Uterus (tissue), 2 donors: ENCODE measurements around the gene PHLPP1.

Experiments used
- CTCF ChIP-seq, 4 experiments: fragments of 200-600 bp in 2 of 4; fragments of 450-650 bp in 2 of 4; sonication (generic) in 2 of 4; IDR thresholded peaks; one replicate each; pipeline ENCODE4 v1.5.1; 2016 to 2019; ENCODE audit warnings: antibody characterized with exemption in 4 of 4, mild to moderate bottlenecking in 2 of 4, moderate library complexity in 1 of 4
- POLR2A ChIP-seq, 2 donors: fragments of 450-650 bp; IDR thresholded peaks; one replicate each; pipeline ENCODE4 v1.6.1; 2016; ENCODE audit warnings: antibody characterized with exemption in 2 of 2, mild to moderate bottlenecking in 1 of 2, moderate library complexity in 1 of 2

GRCh38 chr18:62876111-62876510 is 160.8 kb downstream of the PHLPP1 start:
- TF ChIP-seq CTCF (IDR thresholded peaks at IDR 0.05) (no peak), POLR2A (IDR thresholded peaks at IDR 0.05) (no peak)
